ENCODE measurements around the gene TFDP1.

DNA sequence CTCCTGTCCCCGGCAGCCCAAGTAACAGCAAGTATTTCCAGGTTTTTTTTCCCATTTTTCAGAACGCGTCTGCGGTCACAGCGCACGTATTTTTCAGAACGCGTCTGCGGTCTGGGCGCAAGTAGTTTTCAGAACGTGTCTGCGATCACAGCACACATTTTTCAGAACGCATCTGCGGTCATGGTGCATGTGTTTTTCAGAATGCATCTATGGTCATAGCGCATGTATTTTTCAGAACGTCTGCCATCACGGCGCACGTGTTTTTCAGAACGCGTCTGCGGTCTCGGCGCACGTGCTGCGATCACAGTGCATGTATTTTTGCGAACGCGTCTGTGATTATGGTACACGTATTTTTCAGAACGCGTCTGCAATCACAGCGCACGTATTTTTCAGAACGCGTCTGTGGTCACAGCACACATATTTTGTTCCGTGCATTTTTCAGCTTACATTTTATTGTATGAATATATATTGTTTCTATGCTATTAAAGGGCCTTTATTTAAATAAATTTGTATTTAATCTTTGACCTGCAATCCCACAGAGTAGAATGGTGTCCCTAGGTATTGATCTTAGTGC lies 53.7 kb downstream of the TFDP1 start:
- TF ChIP-seq, protein P1, sequence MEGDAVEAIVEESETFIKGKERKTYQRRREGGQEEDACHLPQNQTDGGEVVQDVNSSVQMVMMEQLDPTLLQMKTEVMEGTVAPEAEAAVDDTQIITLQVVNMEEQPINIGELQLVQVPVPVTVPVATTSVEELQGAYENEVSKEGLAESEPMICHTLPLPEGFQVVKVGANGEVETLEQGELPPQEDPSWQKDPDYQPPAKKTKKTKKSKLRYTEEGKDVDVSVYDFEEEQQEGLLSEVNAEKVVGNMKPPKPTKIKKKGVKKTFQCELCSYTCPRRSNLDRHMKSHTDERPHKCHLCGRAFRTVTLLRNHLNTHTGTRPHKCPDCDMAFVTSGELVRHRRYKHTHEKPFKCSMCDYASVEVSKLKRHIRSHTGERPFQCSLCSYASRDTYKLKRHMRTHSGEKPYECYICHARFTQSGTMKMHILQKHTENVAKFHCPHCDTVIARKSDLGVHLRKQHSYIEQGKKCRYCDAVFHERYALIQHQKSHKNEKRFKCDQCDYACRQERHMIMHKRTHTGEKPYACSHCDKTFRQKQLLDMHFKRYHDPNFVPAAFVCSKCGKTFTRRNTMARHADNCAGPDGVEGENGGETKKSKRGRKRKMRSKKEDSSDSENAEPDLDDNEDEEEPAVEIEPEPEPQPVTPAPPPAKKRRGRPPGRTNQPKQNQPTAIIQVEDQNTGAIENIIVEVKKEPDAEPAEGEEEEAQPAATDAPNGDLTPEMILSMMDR (IDR thresholded peaks at IDR 0.05), result no peak
- TF ChIP-seq EP300 (IDR thresholded peaks at IDR 0.05) (no peak), POLR2AphosphoS5 (IDR thresholded peaks at IDR 0.05) (no peak), POLR2A (IDR thresholded peaks at IDR 0.05; ENCODE audit: low read depth) (no peak)
